ENCODE results near the gene SHFL. TPM values are rescaled to one million over a fixed set of nuclear protein-coding genes. Genes with fewer than 3 reads are reported as not detected.

SHFL gene
- total RNA-seq, 1 donor from 2014 or later: 16.8 TPM

GRCh38 chr19:10110972-10111317 lies 24.8 kb downstream of the SHFL start:
- no peaks in the 10 kb centered on the region for H3K36me3 Mint-ChIP-seq
- TF ChIP-seq CTCF (conservative IDR thresholded peaks at IDR 0.05): no peak
- no peaks in the 10 kb centered on the region for H3K27me3 Mint-ChIP-seq
- no peak overlapping the region for H3K4me3 Mint-ChIP-seq
- no peak for DNase-seq (ENCODE audit: extremely low spot score, unreplicated experiment)
- H3K9me3 Mint-ChIP-seq: no peaks in the 10 kb centered on the region
- no peak overlapping the region for H3K27ac Mint-ChIP-seq
- peaks cover 12% of the 10 kb centered on the region for H3K4me1 Mint-ChIP-seq (ENCODE audit: unreplicated experiment)

GRCh38 chr19:10111405-10111811 lies 25.3 kb downstream of the SHFL start, which contains the start of gene P2RY11:
TSS of gene P2RY11 (plus strand) at chr19:10111693. CDS start at chr19:10111722, 29 bp downstream.
- no peak within 1 kb of the TSS for H3K4me3 Mint-ChIP-seq
- H3K36me3 Mint-ChIP-seq: no peaks in the 10 kb centered on the region
- H3K4me1 Mint-ChIP-seq (ENCODE audit: unreplicated experiment): peaks cover 12% of the 10 kb centered on the region
- H3K27me3 Mint-ChIP-seq: no peaks in the 10 kb centered on the region
- TF ChIP-seq CTCF (conservative IDR thresholded peaks at IDR 0.05): no peak
- DNase-seq (ENCODE audit: extremely low spot score, unreplicated experiment): no peak
- peak within 1 kb of the TSS; percentile 36 for H3K27ac Mint-ChIP-seq
- H3K9me3 Mint-ChIP-seq: no peaks in the 10 kb centered on the region

- H3K9me3 Mint-ChIP-seq: no peaks in the 10 kb centered on the region
- H3K27ac Mint-ChIP-seq: peak overlapping the region; percentile 36
- TF ChIP-seq CTCF (conservative IDR thresholded peaks at IDR 0.05): no peak
- H3K4me1 Mint-ChIP-seq (ENCODE audit: unreplicated experiment): peaks cover 7% of the 10 kb centered on the region
- H3K36me3 Mint-ChIP-seq: no peaks in the 10 kb centered on the region
- no peak overlapping the region for H3K4me3 Mint-ChIP-seq
- no peaks in the 10 kb centered on the region for H3K27me3 Mint-ChIP-seq
- no peak for DNase-seq (ENCODE audit: extremely low spot score, unreplicated experiment)
Observed at GRCh38 chr19:10112037-10112761, 26.1 kb downstream of the SHFL start.

GRCh38 chr19:10112895-10113591 lies 26.9 kb downstream of the SHFL start:
- no peak for DNase-seq (ENCODE audit: extremely low spot score, unreplicated experiment)
- Mint-ChIP-seq H3K36me3 (no peaks in the 10 kb centered on the region), H3K9me3 (no peaks in the 10 kb centered on the region), H3K27ac (peak overlapping the region; percentile 36), H3K4me3 (peak overlapping the region; percentile 7), H3K27me3 (no peaks in the 10 kb centered on the region), H3K4me1 (ENCODE audit: unreplicated experiment) (peaks cover 4% of the 10 kb centered on the region)
- peak; percentile 73 for TF ChIP-seq CTCF (conservative IDR thresholded peaks at IDR 0.05)

GRCh38 chr19:10113592-10113963 lies 27.5 kb downstream of the SHFL start:
- H3K4me3 Mint-ChIP-seq: no peak overlapping the region
- no peak for TF ChIP-seq CTCF (conservative IDR thresholded peaks at IDR 0.05)
- H3K27me3 Mint-ChIP-seq: no peaks in the 10 kb centered on the region
- H3K9me3 Mint-ChIP-seq: no peaks in the 10 kb centered on the region
- DNase-seq (ENCODE audit: extremely low spot score, unreplicated experiment): no peak
- no peaks in the 10 kb centered on the region for H3K36me3 Mint-ChIP-seq
- no peak overlapping the region for H3K27ac Mint-ChIP-seq
- peaks cover 4% of the 10 kb centered on the region for H3K4me1 Mint-ChIP-seq (ENCODE audit: unreplicated experiment)
